ENCODE measurements around the gene PHLDB1. TPM values are rescaled to one million over a fixed set of nuclear protein-coding genes. Genes with fewer than 3 reads are reported as not detected.
"Not testable (repeated sequence)": the region's sequence is repeated elsewhere in the genome, so short reads cannot be mapped to it uniquely, and the experiment has no call there.

PHLDB1 gene
- total RNA-seq = 100 to 1,000 TPM; 155 to 201 TPM
- long read RNA-seq, donor 1, full-length matches to known transcripts = 4 of 51 reads
- long read RNA-seq, donor 1, partial matches to known transcripts = 39 of 51 reads
- long read RNA-seq, donor 1, other reads (novel, unspliced or antisense) = 8 of 51 reads
- long read RNA-seq, donor 2, full-length matches to known transcripts = 6 of 86 reads
- long read RNA-seq, donor 2, partial matches to known transcripts = 60 of 86 reads
- long read RNA-seq, donor 2, other reads (novel, unspliced or antisense) = 20 of 86 reads

GRCh38 chr11:118607401-118608359 lies at the start of gene PHLDB1:
Gene PHLDB1 (plus strand): TSS chr11:118607615. CDS start chr11:118613837, 6,222 bp downstream.
- intact Hi-C loops (cut with DNase I) = no loop called here
- peak; percentile 90 for DNase-seq (ENCODE audit: low spot score)

GRCh38 chr11:118560806-118561205 lies 46.6 kb upstream of the PHLDB1 start:
- intact Hi-C loops (cut with DNase I) = no loop called here
- DNase-seq (ENCODE audit: low spot score) = no peak

GRCh38 chr11:118565051-118565450 lies 42.4 kb upstream of the PHLDB1 start:
- DNase-seq (ENCODE audit: low spot score) = peak; percentile 84
- intact Hi-C loops (cut with DNase I) = loop anchor here in 1 of 2 donors (5.0 kb wide), 1 partner anchor 33 kb away; the partner anchor contains the start of gene TMEM25

DNA sequence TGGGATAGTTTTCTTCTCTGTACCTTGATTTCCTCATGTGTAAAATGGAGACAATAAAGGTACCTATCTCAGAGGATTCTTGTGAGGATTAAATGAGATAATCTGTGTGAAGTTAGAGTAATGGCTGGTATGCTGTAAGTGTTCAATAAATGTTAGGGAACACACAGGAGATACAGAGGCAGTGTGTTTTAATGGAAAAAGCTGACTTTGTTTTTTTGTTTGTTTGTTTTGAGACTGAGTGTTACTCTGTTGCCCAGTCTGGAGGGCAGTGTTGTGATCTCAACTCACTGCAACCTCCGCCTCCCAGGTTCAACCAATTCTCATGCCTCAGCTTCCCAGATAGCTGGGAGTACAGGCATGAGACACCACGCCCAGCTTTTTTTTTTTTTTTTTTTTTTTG lies 37.7 kb upstream of the PHLDB1 start:
- DNase-seq (ENCODE audit: low spot score) = no peak
- intact Hi-C loops (cut with DNase I) = loop anchor here in 1 of 2 donors (5.0 kb wide), 1 partner anchor 37 kb away; the partner anchor contains the start of gene TMEM25

- intact Hi-C loops (cut with DNase I) = no loop called here
- no peak for DNase-seq (ENCODE audit: low spot score)
These were observed 36.6 kb upstream of the PHLDB1 start for GRCh38 chr11:118570787-118571186.

- DNase-seq (ENCODE audit: low spot score); intact Hi-C loops (cut with DNase I): not testable (repeated sequence)
These were observed 35.7 kb upstream of the PHLDB1 start for GRCh38 chr11:118571701-118572060.

DNA sequence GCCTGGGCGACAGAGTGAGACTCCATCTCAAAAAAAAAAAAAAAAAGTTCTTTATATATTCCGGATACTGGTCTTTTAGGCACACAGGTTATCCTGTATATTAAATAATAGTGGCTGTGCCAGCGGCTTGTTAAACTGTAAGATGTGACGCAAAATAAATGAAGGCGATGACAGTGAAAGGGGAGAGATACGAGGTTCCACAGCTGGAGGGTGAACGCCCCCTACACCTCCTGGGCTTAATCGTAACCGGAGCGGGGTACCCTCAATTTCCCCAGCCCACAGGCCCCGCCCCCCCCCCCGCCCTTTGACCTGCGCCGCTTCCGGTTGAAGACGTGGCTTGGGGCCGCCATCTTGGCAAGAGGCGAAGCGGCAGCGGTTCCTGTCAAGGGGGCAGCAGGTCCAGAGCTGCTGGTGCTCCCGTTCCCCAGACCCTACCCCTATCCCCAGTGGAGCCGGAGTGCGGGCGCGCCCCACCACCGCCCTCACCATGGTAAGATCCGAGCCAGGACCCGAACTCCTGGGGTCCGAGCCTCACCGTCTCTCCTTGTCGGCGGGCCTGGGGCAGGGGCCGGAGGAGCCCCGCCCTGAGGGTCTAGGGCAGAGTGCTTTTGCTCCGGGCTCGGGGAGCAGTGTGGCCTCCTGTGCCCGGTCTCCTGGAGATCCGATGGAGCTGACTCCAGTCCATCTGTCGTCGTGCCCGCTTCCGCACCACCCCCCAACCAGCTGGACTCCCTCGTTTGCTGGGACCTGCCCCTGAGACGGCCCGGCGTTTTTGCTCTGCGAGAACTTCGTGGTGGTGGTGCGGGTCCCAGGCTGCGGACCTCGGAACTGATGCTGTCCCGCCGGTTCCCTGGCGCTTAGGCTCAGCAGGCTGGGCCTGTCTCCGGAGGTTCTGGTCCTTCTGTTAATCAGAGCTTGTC lies 35.1 kb upstream of the PHLDB1 start, which contains the start of gene ARCN1:
TSS of gene ARCN1 (plus strand) at position 349 of the 920 bp plus-strand sequence. CDS start at position 488, 139 bp downstream.
- DNase-seq (ENCODE audit: low spot score) = peak; percentile 94
- intact Hi-C loops (cut with DNase I) = no loop called here

GRCh38 chr11:118572981-118573550 lies 34.3 kb upstream of the PHLDB1 start:
- no peak for DNase-seq (ENCODE audit: low spot score)
- intact Hi-C loops (cut with DNase I) = no loop called here

DNA sequence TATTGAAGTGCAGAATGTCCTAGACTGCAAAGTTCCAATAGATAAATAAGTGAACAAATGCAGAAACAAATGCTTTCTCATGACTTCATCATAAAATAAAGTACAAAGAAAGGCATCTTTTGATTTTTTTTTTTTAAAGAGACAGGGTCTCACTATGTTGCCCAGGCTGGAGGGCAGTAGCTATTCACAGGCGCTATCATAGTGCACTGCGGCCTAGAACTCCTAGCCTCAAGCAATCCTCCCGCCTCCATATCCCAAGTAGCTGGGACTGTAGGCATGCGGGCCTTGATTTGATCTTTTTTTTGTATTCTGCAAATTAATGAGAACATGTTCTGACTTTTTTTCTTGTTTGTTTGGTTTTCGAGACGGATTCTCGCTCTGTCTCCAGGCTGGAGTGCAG lies 32.8 kb upstream of the PHLDB1 start:
- DNase-seq (ENCODE audit: low spot score) = no peak
- intact Hi-C loops (cut with DNase I) = no loop called here

DNA sequence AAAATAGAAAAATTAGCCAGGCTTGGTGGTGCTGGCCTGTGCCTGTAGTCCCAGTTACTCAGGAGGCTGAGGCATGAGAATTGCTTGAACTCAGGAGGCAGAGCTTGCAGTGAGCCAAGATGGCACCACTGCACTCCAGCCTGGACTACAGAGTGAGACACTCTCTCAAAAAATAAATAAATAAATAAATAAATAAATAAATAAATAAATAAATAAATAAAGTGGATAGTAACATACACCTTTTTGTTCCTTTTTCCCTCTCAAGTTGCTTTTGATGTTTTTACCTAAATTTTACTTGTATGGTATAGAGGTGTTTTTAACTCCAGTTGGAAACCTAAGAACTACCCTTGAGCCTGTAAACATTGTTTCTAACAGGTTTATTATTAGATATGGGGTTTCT lies 29.4 kb upstream of the PHLDB1 start:
- intact Hi-C loops (cut with DNase I); DNase-seq (ENCODE audit: low spot score): not testable (repeated sequence)

- DNase-seq (ENCODE audit: low spot score) = no peak
- intact Hi-C loops (cut with DNase I) = no loop called here
These were observed 26.4 kb upstream of the PHLDB1 start for GRCh38 chr11:118581057-118581456.

DNA sequence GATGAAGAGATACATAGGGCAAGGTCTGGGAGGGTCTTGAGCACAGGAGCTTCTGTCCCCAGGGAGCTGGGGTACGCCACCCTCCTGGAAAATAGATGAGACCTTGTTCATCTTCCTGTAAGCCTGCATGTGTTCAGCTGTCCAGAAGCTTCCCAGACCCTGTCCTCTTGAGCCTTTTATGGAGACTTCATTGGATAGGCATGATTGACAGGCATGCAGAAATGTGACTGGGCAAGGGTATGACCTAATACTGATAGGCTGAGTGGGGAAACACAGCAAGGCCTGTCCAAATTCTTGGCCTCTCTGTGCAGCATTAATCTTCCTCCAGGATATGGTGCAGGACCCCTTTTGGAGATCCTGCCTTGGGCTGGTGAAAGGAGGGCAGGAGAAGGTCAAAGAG lies 19.5 kb upstream of the PHLDB1 start:
- intact Hi-C loops (cut with DNase I) = no loop called here

DNA sequence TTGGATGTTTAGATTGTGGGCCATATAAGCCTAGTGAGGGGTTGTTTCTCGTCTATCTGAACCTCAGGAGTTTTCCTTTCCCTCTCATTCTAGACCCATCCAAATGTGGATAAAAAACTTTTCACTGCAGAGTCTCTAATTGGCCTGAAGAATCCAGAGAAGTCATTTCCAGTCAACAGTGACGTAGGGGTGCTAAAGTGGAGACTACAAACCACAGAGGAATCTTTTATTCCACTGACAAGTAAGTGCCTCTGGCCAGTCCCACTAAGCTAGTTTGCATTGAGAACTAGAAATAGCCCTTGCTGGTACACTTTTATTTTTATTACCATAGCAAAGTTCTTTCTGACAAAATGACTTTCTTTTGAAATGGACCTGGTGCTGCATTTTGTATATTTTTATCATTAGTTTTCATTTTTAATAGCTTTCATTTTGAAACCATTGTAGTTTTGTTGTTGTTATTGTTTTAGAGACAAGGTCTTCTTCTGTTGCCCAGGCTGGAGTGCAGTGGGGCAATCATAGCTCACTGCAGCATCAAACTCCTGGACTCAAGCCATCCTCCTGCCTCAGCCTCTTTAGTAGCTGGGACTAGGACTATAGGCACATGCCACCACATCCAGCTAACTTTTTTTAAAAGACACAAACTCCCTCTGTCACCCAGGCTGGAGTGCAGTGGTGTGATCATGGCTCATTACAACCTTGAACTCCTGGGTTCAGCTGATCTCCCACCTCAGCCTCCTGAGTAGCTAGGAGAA lies 14.6 kb upstream of the PHLDB1 start:
- DNase-seq (ENCODE audit: low spot score) = peak; percentile 32

More for the DNA sequence above, 19.5 kb upstream of the PHLDB1 start:
- DNase-seq (ENCODE audit: low spot score) = peak; percentile 37

GRCh38 chr11:118594984-118595383 lies 12.4 kb upstream of the PHLDB1 start:
- peak; percentile 12 for DNase-seq (ENCODE audit: low spot score)

More for the DNA sequence above, 14.6 kb upstream of the PHLDB1 start:
- intact Hi-C loops (cut with DNase I) = no loop called here

GRCh38 chr11:118596224-118597146 lies 10.9 kb upstream of the PHLDB1 start:
- DNase-seq (ENCODE audit: low spot score) = peak; percentile 66
- intact Hi-C loops (cut with DNase I) = no loop called here

More at GRCh38 chr11:118594984-118595383, 12.4 kb upstream of the PHLDB1 start:
- intact Hi-C loops (cut with DNase I) = not testable (repeated sequence)

DNA sequence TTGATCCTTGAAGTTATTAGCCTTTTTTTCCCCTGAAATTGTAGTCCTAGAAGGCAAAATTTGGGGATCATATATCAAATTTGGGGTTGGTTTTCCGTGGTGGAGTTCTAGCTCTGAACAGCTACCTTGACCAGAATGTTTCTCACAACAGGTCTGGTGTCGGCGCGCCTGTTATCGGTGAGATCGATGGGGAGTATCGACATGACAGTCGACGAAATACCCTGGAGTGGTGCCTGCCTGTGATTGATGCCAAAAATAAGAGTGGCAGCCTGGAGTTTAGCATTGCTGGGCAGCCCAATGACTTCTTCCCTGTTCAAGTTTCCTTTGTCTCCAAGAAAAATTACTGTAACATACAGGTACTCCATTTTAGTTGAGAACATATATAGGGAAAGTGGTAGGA lies 9.9 kb upstream of the PHLDB1 start:
- peak; percentile 19 for DNase-seq (ENCODE audit: low spot score)
- intact Hi-C loops (cut with DNase I) = no loop called here

- DNase-seq (ENCODE audit: low spot score) = peak; percentile 78
- intact Hi-C loops (cut with DNase I) = no loop called here
These were observed 5.1 kb upstream of the PHLDB1 start for GRCh38 chr11:118602331-118602730.

Data from posterior vena cava (tissue), 2 donors.